Measurements from ENCODE around the gene LRCH1. TPM values are rescaled to one million over a fixed set of nuclear protein-coding genes. Genes with fewer than 3 reads are reported as not detected.

Gene LRCH1
- total and polyA plus RNA-seq, 7 donors: 1.7 to 7.9 (median 4.1) TPM

DNA sequence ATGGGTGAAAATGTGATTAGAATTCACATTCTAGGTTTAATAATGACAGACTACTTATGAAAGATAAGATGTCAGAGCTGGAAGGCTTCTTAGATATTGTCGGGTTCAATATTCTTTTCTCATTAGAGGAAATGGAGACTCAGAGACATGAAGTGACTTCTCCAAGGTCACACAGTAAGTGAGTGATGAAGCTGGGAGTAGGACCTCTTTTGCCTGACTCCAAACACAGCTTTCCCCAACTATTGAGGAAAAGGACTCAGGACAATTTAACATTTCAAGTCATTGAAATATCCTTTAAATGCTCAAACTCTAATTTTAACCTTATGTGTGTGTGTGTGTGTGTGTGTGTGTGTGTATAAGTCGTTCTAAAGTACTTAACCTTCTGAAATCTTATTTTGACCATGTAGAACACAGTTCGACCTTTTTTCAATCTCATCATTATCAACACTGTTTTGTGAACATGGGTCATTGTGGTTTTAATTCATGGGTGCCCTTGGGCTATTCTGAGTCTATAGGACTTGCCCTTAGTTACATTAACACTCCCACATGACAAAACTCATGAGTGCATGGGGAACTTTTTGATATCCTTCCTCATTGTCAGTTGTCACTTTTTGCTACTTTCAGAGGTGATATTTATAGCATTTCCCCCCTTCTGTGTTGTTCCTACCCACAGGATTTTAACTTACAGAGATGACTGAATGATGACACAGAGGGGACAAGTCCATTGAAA is 53.0 kb downstream of the LRCH1 start:
- ATAC-seq: no peak
- H3K36me3 ChIP-seq (ENCODE audit: insufficient read depth in 1 of 2, low read depth in 1 of 2): no peaks in the 10 kb centered on the region
- no peaks in the 10 kb centered on the region for H3K9me3 ChIP-seq
- intact Hi-C loops (cut with DNase I): no loop called here
- 76 to 85% (median 79%) methylated on average over 3 of the region's 3 CpGs for WGBS, 3 donors
- DNase-seq: no peak
- H3K27ac ChIP-seq: no peak overlapping the region
- H3K27me3 ChIP-seq (ENCODE audit: insufficient read depth in 3 of 3, low read length in 2 of 3): no peaks in the 10 kb centered on the region
- TF ChIP-seq, protein P1, sequence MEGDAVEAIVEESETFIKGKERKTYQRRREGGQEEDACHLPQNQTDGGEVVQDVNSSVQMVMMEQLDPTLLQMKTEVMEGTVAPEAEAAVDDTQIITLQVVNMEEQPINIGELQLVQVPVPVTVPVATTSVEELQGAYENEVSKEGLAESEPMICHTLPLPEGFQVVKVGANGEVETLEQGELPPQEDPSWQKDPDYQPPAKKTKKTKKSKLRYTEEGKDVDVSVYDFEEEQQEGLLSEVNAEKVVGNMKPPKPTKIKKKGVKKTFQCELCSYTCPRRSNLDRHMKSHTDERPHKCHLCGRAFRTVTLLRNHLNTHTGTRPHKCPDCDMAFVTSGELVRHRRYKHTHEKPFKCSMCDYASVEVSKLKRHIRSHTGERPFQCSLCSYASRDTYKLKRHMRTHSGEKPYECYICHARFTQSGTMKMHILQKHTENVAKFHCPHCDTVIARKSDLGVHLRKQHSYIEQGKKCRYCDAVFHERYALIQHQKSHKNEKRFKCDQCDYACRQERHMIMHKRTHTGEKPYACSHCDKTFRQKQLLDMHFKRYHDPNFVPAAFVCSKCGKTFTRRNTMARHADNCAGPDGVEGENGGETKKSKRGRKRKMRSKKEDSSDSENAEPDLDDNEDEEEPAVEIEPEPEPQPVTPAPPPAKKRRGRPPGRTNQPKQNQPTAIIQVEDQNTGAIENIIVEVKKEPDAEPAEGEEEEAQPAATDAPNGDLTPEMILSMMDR (IDR thresholded peaks at IDR 0.05): no peak
- no peak overlapping the region for H3K4me3 ChIP-seq
- H3K4me1 ChIP-seq: peaks cover 28% of the 10 kb centered on the region

DNA sequence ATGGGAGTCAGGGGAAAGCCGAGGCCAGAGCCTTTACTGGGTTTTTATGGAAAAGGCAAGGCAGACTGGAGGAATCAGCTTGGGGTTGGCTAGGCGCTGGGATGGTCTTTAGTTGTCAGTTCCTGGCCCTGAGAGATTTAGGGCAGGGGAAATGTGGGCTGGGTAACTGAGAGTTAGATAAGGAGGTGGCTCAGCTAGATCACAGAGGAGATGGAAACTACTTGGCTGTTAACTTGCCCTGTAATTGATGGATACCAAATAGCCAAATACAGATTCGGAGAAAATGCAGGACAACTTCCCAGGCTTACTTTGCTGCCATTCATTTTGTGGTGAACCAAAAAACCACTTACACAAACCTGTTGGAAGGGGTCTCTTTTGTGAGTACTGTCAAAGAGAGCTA is 54.0 kb downstream of the LRCH1 start:
- DNase-seq (no peak), ATAC-seq (no peak)
- no peak overlapping the region for H3K27ac ChIP-seq
- no peaks in the 10 kb centered on the region for H3K36me3 ChIP-seq (ENCODE audit: insufficient read depth in 1 of 2, low read depth in 1 of 2)
- H3K9me3 ChIP-seq: no peaks in the 10 kb centered on the region
- no peak overlapping the region for H3K4me3 ChIP-seq
- peaks cover 28% of the 10 kb centered on the region for H3K4me1 ChIP-seq
- intact Hi-C loops (cut with DNase I): no loop called here
- TF ChIP-seq, protein P1 (IDR thresholded peaks at IDR 0.05): no peak
- H3K27me3 ChIP-seq (ENCODE audit: insufficient read depth in 3 of 3, low read length in 2 of 3): no peaks in the 10 kb centered on the region
- 75 to 91% (median 79%) methylated on average over 3 of the region's 3 CpGs for WGBS, 3 donors

DNA sequence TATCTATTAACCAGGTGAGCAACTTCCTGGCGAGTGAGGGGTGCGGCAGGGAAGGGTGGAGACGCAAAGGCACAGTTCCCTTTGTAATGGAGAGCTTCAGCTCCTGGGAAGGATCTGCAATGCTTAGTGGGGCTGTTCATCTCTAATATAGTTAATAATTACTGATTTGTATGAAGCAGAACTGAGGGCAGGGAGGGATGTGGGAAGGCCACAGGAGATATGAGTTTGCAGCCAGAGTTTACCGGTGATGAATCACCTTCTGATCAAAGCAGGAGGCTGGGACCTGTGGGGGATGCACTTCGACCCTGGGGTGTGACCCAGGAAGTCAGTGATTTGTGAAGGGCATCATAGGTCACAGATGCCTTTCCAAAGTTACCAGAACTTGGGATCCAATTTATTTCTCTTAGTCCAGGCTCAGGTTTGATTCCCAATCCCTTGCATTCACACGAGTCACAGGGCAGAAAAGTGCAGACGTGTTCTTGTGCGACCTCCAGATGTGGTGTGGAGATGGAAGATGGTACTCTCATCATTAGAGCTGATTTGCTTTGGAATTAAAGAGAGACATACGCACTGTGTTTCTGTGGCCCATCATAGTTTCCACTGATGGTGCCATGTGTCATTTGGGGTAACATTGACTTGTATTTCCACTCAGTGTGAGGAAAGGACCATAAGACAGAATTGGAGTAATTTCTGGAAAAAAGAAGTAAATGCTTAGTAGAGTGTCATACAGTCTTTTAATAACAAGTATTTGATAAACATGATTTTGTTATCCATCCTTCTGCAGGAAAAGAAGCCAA is 55.0 kb downstream of the LRCH1 start:
- H3K27me3 ChIP-seq (ENCODE audit: insufficient read depth in 3 of 3, low read length in 2 of 3): no peaks in the 10 kb centered on the region
- TF ChIP-seq, protein P1 (IDR thresholded peaks at IDR 0.05): no peak
- H3K4me3 ChIP-seq: no peak overlapping the region
- intact Hi-C loops (cut with DNase I): no loop called here
- H3K27ac ChIP-seq: no peak overlapping the region
- DNase-seq (no peak), ATAC-seq (no peak)
- H3K4me1 ChIP-seq: peaks cover 24% of the 10 kb centered on the region
- no peaks in the 10 kb centered on the region for H3K9me3 ChIP-seq
- 63 to 65% (median 65%) methylated on average over 9 of the region's 9 CpGs for WGBS, 3 donors
- H3K36me3 ChIP-seq (ENCODE audit: insufficient read depth in 1 of 2, low read depth in 1 of 2): no peaks in the 10 kb centered on the region

DNA sequence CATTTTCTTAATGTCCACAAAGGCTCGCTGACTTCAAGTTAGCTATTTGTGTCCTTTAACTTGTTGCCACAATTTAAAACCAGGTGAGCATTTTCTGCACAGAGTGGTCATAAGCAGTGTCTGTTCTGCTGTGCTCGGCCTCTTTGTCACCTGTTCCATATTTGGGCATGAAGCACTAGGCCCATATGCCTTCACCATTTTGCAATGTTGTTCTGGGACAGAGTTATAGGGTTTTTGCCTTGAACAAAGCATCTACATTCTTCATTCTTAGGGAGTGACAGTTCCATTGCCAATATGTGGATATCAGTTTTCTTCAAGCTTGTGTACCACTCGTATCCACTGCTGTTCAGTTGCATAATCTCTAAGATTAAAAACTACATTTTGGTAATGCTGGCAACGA is 56.1 kb downstream of the LRCH1 start:
- Histone ChIP-seq H3K9me3 (no peaks in the 10 kb centered on the region), H3K27me3 (ENCODE audit: insufficient read depth in 3 of 3, low read length in 2 of 3) (no peaks in the 10 kb centered on the region), H3K27ac (no peak overlapping the region), H3K36me3 (ENCODE audit: insufficient read depth in 1 of 2, low read depth in 1 of 2) (no peaks in the 10 kb centered on the region), H3K4me1 (peaks cover 21% of the 10 kb centered on the region), H3K4me3 (no peak overlapping the region)
- DNase-seq (no peak), ATAC-seq (no peak)
- TF ChIP-seq, protein P1 (IDR thresholded peaks at IDR 0.05): no peak
- 65 to 76% (median 71%) methylated on average over 4 of the region's 4 CpGs for WGBS, 3 donors
- intact Hi-C loops (cut with DNase I): no loop called here

All from psoas muscle (tissue), 8 donors.